Stimulated activated CD4-positive, alpha-beta T cell treated with anti-CD3 and anti-CD28 coated beads, Interleukin-4, amount 100 ng/mL, for 4 hours (primary cell): ENCODE measurements around the gene PDE6A.
"Not testable (repeated sequence)": the region's sequence is repeated elsewhere in the genome, so short reads cannot be mapped to it uniquely, and the experiment has no call there.

Experiments
- DNase-seq, 2 experiments: peaks; one replicate each; pipeline ENCODE4 v3.0.0-alpha.2; 2020

The PDE6A gene

DNA sequence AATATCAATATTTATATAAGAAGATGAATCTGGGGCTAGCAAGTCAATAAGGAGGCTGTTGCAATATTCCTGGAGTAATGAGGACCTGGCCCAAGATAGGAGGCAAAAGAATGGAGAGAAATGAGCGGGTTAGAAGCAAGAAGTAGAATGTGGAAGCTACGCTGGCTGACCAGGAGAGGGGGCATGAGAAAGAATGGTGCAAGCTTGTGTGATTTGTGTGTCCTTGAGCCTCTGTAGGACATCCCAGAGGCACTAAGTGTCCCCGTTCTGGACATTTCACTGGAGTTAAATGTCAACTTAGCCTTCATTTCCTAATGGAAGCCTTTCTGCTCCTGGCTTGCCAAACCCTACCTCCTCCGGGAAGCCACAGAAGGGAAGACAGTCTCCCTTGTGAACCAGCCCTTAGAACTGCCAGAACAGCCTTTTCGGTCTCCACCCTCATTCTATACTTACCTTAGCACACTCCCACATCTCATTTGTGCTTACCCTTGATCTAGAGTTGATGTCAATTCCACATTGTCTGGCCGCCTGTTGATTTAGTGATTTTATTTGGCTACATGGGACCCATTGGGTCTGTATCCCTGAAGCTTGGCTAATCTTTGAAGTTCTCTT, 6.7 kb upstream of the PDE6A start:
- DNase-seq, result no peak

DNA sequence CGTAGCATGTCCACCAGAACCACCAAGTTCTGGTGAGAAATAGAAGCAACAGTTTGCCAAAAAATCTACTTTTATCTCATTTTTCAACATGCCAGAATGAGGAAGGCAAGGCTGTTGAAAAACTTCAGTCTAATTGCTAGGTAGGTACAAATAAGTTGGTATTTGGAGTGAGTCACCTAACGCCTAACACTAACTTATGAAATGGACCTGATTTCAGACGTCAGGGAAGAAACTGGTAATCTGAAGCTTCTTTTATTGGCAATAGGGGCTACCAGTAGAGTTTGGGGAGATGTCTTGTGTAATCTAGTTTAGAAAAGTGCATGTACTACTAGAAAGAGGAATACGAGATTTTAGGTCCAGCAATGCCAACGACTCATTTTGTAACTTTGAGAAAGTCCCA, 4.4 kb upstream of the PDE6A start:
- no peak for DNase-seq

DNA sequence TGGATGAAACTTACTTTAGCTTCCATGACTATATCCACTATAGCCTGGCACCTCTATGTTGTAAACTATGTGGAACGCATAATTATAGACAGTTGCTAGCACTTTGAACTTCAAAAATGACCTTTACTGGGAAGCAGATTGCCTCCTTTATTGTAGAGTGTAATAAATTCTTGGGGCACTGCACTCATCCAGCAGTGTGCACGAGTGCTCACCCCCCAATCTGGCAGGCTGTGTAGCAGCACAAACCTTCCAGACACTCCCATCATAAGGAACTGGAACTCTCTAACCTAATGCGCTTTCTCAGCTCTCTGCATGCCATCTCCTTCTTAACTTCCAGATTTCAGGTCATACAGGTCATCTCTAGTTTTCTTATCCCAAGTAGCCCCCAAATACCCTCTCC, 1.5 kb upstream of the PDE6A start:
- no peak for DNase-seq

DNA sequence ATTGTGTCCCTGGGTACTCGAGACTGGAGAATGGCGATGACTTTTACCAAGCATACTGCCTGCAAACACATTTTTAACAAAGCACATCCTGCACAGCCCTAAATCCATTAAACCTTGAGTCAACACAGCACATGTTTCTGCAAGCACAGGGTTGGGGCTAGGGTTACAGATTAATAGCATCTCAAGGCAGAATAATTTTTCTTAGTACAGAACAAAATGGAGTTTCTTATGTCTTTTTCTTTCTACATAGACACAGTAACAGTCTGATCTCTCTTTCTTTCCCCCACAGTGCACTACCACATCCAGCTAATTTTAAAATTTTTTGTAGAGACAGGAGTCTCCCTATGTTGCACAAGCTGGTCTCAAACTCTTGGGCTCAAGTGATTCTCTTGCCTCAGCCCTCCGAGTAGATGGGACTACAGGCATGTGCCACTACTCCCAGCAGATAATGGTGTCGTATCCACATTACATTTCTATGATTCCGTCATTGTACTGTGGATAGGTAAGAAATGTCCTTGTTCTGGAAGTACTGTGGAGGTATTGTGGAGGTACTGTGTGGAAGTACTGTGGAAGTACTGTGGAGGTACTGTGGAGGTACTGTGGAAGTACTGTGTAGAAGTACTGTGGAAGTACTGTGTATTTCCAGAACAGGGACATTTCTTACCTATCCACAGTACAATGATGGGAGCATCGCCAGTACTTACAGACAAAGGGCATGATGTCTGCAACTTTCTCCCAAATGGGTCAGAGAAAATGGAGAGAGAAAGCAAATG, 1.2 kb downstream of the PDE6A start:
- DNase-seq, result not testable (repeated sequence)

DNA sequence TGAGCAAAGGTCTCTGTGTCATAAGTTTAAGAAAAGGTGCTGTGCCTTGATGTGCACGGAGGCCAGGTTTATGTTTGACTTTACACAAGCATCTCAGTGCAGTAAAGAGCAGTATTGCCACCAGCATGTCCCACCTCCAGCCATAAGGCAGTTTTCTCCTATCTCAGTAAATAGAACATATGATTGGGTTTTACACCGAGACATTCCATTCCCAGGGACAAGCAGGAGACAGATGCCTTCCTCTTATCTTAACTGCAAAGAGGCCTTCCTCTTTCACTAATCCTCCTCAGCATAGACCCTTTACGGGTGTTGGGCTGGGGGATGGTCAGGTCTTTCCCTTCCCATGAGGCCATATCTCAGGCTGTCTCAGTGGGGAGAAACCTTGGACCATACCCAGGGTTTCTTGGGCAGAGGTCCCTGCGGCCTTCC, 1.8 kb downstream of the PDE6A start:
- not testable (repeated sequence) for DNase-seq

DNA sequence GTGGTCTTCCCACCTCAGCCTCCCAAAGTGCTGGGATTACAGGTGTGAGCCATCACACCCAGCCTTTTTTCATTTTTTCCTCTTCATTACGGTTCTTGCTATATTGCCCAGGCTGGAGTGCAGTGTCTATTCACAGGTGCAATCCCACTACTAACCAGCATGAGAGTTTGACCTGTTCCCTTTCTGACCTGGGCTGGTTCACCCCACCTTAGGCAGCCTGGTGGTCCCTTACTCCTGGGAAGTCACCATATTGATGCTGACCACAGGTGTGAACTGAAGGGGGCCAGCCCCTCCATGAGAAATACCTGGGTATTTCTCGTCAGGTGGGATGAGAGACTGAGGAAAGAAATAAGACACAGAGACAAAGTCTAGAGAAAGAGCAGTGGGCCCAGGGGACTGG, 2.4 kb downstream of the PDE6A start:
- no peak for DNase-seq

DNA sequence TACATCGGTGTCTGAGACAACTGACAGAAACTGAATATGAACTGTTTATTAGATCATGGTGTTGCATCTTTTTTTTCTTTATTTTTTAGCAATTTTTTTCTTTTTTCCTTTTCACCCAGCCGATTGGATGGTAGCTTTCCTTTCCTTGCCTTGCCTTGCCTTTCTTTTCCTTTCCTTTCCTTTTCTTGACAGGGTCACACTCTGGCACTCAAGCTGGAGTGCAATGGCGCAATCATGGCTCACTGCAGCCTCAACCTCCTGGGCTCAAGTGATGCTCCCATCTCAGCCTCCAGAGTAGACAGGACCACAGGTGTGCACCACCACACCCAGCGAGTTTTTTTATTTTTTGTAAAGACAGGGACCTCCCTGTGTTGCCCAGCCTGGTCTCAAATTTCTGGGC, 2.8 kb downstream of the PDE6A start:
- DNase-seq, result no peak

DNA sequence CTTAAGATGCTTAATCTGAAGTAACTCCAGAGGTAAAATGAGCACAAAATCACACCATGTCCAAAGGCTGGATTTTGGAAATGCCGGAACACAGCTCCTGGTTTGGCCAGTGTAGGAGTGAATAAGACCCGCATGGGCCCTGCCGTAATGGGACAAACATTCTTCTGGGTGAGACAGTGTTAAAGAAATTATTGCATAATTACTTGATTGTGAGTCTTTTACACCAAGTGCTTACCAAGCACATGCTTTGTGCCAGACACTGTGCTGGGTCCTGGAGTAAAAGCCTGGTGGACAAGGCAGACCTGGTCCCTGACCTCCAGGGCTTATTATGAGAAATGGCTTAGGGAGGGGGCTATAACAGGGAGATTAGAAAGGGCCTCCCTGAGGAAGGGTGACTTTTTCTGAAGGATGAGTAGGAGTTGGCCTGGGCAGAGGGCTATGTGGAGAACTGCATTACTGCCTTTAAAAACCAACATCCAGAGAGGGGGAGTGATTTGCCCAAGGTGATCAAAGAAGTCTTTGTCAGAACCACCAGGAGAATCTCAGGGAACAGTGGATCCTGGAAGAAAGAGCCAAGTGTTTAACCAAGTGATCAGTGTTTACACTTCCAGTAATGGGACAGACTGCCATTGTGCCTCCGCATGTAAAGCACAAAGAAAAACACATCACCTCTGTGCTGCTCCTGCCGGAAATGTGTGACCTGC, 3.5 kb downstream of the PDE6A start:
- DNase-seq, result no peak

DNA sequence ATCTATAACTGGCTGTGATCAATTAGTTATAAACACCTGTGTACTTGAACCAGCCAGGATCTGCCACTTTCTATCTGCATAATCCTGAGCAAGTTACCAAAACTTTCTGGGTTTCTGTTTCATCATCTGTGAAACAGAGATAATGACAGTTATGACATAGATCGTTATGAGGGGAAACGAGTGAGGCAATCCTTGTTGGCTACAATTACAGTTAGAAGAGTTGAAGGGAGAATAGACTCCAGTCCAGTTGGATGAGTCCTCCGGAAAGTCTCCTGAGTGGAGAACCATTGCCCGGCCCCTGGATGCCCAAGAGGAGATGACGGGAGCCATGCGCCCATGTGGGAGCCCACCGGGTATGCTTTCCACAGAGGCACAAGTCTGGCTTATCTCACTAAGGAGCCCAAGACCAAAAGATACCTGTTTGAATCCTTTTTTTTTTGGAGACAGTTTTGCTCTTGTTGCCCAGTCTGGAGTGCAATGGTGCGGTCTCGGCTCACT, 4.5 kb downstream of the PDE6A start:
- no peak for DNase-seq

DNA sequence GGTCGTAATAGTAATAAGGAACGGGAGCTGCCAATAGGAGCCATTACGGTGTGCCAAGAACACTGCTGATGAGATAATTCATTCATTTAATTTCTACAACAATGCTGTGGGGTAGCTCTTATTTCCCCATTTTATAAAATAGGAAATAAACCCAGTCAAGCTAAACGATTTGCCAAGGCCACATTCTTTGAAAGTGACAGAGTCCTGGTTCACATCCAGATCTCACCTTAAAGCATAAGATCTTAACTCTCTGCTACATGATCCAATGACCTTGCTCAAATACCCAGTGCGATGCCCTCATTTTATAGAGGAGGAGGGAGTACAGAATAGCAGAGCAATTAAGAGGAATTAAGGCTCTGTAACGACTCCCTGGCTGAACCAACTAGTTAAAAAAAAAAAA, 5.0 kb downstream of the PDE6A start:
- no peak for DNase-seq

DNA sequence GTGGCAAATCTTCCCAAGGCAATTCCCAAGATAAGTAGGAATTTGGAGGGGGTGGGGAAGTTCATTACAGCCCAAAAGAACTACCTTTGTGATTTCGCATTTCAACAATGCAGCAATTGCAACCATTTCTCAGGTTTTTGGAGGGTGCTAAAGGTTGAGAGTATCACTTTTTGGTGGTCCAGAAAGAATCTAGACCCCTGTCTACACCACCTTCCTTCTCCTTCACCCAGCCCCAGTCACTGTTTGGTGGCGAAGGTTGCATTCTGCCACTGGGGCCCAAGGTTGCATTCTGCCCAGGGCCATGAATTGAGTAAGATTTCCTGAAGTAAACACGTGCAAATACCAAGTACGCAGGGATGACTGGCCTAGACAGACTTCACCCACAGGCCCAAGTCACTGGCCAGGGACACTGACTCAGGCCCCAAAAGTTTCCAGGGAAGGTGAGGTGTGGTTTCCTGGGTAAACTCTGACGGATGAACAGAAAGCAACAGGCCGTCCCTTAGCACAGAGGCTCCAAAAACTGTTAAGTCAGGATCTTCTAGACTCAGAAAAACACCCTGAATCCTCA, 5.7 kb downstream of the PDE6A start:
- DNase-seq, result no peak

DNA sequence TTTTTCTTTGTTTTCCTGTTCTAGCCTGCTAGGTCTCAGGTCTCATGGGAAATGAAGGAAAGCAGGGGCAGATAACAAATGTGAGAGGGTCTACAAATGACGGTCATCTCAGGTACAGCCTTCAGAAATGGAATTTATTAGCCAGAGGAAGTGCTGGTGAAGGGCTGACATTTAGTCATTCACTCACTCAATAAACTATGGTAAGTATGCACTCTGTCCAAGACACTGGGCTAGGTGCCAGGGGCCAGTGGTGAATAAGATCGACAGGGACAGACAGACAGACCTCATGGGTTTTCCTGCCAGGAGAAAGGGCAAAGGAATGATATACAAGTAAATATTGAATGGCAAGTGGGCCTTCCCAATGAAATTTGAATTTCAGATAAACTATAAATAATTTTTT, 6.3 kb downstream of the PDE6A start:
- DNase-seq, result no peak

DNA sequence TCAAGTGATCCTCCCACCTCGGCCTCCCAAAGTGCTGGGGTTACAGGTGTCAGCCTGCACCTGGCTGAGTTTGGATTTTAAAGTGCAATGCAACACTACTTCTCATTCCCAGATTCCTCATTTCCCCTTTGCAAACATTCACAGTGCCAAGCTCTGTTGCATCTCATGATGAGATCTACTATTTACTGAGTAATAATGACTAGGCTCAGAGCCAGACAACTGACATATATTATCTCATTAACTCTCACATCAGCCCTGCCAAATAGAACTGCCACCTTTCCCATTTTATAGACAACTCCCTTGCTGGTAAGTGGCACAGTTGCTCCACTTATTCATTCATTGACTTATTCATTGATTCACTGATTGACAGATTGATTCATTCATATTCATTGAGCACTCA, 7.0 kb downstream of the PDE6A start:
- no peak for DNase-seq

DNA sequence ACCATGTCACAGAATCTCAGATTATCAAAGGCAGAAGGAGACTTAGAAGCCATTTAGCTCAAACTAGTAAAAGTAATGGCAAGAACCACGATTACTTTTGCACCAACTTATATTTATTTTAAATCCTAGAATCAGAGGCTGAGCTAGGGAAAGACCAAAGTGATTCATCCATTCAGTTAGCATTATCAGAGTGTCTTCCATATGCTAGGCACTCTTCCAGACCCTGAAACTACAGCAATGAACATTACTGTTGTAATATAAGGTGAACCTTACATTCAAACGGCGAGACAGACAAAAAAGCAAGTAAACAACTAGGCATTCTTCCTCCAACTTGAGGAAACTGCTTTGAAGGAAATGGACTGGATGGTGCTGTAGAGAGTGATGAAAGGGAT, 7.9 kb downstream of the PDE6A start:
- DNase-seq, result no peak

DNA sequence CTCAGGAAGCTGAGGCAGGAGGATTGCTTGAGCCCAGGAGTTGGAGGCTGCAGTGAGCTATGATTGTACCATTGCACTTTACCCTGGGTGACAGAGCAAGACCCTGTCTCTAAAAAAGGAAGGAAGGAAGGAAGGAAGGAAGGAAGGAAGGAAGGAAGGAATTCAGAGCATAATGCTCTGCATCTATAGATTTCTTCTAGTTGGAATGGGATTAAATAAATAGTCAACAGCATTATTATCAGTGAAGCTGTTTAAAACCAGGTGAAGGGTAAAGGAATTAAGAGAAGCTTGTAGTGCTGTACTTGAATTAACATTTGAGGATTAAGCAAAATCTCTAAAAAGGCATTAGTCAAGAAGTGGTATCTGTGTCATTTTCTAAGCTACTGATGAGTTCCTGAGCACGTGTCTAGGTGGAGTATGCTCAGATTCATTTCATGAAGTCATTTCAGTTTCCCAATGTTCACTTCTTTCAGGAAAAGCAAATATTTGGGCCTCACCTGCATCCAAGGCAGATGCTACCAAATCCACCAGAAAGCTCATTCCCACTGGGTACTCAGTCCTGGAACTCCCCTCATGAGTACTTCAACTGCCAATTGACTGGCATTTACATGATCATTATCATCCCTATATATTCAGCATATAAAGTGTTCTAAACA, 8.4 kb downstream of the PDE6A start:
- no peak for DNase-seq

DNA sequence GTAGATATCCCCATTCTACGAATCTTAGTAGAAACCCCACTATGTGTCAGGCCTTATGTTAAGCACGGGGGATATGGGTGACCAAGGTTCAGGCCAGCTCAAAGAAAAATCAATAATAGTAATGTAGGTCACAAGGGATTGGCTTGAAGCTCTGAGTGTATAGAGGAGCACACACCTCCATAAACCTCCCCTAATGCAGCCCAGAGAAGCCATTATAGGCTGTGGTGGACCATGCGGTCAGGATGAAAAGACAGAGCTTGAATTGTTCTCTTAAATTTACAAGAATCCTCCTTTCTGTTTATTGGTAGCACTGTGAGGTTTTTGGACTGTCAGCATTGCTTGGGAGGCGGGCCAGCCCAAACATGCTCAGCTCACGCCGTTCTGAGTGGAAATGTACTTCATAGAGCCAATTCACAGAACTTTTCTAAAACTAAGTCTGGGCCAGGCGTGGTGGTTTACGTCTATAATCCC, 9.1 kb downstream of the PDE6A start:
- DNase-seq, result no peak

DNA sequence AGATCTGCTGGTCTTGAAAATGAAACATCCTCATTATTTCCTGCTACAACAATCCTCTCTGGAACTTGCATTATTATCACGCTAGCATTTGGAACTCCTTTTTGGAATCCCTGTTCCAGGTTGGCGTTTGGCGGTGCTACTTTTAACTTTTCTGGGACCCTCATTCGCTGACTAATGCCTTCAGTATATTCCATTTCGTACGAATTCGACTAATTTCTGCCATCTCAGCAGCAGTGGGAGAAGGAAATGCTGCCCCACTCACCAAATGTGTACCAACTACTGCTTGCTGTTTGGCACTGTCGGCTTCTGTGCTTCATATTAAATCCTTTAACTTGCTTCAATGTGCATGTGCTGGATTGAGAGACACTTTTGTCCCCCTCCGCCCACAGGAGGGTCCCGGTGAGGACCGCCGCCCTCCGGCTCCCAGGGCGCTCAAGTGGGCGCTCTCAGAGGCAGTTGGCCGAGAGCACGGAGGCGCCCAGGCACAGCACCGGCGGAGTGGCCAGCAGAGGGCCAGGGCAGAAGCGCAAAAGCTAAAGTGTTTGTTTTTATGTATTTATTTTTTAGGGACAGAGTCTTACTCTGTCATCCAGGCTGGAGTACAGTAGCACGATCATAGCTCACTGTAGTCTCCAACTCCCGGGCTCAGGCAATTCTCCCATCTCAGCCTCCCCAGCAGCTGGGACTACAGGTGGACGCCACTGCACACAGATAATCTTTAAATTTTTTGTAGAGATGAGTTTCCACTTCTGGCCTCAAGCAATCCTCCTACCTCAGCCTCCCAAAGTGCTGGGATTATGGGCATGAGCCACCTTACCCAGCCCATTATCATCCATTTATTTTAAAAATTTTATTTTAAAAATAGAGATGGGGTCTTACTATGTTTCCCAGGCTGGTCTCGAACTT, 11.9 kb downstream of the PDE6A start:
- DNase-seq, result no peak

DNA sequence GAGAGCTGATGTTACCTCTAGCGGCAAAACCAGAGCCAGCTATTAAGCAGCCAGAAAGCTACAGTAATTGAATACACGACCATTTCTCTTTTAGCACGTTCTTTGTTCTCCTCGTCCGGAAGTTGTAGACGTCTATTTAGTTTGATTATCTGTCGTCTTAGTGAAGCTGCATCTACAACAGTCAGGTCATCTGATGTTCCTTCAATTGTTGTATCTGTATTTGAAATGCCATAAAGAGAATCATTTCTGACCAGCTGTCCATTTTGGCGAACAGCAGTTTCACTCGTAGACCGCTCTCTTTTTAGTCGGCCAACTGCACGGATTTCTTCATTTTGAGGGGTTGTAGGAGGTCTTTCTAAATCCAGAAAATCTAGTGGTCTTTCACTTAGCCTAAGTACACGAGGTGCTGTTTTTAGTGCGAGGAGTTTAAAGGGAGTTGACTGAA, 12.6 kb downstream of the PDE6A start:
- no peak for DNase-seq

DNA sequence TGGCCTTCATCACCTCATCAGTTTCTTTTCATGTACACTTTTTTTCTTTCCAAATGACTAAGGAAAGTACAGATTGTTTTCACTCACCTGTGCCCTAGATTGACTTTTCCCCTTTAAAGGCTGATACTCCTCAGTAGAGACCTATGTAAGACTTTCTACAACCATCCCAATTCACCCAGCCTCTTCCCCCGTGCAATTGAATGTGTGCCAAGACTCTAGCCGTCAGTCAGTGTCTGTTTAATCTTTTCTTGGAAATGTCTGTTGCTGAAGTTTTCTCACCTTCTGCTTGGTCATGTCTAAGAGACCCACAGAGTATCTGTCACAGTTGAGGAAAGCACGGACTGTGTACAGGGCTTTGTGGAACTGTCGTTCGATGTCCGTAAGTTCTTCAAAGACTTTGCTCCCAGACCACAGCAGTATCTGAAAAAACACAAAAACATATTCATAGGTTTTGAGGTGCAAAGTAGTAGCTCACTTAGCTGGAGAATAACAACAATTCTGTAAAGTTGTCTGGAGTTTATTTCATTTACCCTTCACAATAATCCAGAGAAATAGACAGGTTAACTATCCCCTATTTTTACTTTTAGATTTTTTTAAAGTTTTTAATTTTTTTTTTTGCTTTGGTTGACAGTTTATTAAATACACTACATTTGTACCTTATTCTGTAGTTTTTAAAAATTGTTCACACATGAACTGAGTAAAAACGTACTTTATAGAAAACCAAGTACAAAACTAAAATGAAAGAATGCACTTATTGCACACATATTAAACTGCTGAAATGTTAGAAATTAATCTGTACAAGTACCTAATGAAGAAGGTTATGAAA, 13.6 kb downstream of the PDE6A start:
- DNase-seq, result no peak

DNA sequence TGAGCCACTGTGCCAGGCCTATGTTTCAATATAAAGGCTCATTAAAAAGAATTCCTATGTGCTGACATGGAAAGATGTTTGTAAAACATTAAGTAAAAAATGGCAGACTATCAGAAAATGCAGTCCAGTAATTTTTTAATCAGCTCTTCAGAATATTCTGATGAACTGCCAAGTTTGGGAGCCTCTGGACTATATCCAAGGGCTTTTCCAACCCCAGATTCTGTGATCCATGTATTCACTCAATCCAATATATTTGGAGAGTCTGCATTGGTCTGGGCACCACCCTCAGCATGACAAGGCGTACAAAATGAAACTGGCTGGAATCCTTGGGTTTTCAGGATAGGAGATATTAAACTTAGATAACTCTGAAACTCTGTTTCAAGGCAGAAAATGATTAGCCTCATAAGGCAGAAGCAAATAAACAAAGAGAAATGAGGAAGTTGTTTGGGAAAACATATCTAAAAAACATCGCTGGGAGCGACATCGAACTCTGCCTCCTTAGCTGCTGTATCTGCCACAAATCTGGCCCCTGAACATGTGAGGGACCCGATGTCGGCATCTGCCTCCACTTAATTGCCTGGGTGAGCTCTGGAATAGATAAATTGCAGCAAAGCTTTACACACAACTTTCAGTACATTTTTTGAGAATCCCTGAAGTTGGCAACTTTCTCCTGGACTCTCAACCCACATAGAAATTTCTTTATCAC, 14.4 kb downstream of the PDE6A start:
- no peak for DNase-seq
